ENCODE results near the gene LPP. TPM values are rescaled to one million over a fixed set of nuclear protein-coding genes. Genes with fewer than 3 reads are reported as not detected.

LPP gene
- total RNA-seq, 6 donors from 2014 or later, result 86.0 to 196 (median 160) TPM

DNA sequence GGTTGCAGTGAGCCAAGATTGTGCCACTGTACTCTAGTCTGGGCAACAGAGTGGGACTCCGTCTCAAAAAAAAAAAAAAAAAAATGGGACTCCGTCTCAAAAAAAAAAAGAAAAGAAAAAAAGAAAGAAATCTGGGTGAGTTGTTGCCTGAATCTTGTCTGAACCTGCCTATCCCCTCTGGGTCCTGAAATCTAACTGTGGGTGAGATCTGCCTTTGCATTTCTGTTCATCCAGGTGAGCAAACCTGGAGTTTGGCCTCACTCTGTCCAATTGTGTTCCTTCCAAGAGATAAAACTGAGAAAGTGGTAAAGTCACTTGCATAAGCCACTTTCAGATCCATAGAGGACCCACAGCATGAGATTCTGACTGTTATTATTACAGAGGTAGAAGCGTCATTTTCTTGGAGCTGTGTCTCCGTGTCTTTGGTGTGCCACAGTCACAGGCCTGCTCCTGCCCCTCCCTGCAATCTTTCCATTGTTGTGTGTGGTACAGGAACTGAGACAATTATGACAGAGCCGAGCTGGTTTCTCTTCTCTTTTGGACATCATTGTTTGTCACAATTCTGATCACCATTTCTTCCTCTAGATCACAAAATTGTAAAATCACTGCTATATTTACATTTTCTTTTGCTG is 235.9 kb downstream of the LPP start:
- no peaks in the 10 kb centered on the region for H3K27me3 ChIP-seq
- ATAC-seq (ENCODE audit: low FRiP score in 2 of 2) (peak; percentile 70 to 89), DNase-seq (peak in 1 of 2 donors; percentile 65)
- H3K36me3 ChIP-seq, result no peaks in the 10 kb centered on the region
- no peak overlapping the region for H3K4me3 ChIP-seq
- H3K4me1 ChIP-seq, result peaks cover 17 to 37% (median 25%) of the 10 kb centered on the region in 4 donors
- no peak for TF ChIP-seq POLR2A (IDR thresholded peaks at IDR 0.05)
- peak; percentile 8 to 45 for TF ChIP-seq POLR2AphosphoS5 (IDR thresholded peaks at IDR 0.05)
- TF ChIP-seq, protein P1, sequence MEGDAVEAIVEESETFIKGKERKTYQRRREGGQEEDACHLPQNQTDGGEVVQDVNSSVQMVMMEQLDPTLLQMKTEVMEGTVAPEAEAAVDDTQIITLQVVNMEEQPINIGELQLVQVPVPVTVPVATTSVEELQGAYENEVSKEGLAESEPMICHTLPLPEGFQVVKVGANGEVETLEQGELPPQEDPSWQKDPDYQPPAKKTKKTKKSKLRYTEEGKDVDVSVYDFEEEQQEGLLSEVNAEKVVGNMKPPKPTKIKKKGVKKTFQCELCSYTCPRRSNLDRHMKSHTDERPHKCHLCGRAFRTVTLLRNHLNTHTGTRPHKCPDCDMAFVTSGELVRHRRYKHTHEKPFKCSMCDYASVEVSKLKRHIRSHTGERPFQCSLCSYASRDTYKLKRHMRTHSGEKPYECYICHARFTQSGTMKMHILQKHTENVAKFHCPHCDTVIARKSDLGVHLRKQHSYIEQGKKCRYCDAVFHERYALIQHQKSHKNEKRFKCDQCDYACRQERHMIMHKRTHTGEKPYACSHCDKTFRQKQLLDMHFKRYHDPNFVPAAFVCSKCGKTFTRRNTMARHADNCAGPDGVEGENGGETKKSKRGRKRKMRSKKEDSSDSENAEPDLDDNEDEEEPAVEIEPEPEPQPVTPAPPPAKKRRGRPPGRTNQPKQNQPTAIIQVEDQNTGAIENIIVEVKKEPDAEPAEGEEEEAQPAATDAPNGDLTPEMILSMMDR (IDR thresholded peaks at IDR 0.05), result no peak
- TF ChIP-seq EP300 (IDR thresholded peaks at IDR 0.05), result peak in 2 of 4 donors; percentile 11 to 76
- H3K27ac ChIP-seq, result peak overlapping the region in 3 of 4 donors; percentile 43 to 66 (median 47)
- 75% methylated on average over 5 of the region's 5 CpGs for WGBS, 2 donors
- no peaks in the 10 kb centered on the region for H3K9me3 ChIP-seq

DNA sequence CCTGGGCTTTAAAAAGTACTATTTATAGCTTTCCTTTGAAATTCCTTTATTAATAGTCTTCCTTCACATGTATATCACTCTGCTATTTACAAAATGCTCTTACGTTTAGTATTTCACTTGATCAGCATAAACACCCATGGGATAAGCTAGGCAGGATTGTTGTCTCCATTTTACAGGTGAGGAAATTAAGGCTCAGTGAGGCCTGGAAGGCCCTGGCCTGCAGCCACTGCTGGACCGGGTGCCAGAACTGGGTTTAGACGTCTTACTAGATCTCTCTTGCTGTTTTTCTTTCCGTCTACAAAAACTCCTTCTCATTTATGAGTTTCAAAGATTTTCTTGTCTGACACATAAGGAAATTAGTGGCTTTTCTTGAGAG is 236.4 kb downstream of the LPP start:
- no peak overlapping the region for H3K4me3 ChIP-seq
- no peaks in the 10 kb centered on the region for H3K27me3 ChIP-seq
- no peaks in the 10 kb centered on the region for H3K36me3 ChIP-seq
- 63 to 65% methylated on average over 4 of the region's 4 CpGs for WGBS, 2 donors
- ATAC-seq (ENCODE audit: low FRiP score in 2 of 2), result peak in 1 of 2 donors; percentile 20
- no peaks in the 10 kb centered on the region for H3K9me3 ChIP-seq
- H3K4me1 ChIP-seq, result peaks cover 15 to 32% (median 25%) of the 10 kb centered on the region in 4 donors
- no peak for TF ChIP-seq POLR2A (IDR thresholded peaks at IDR 0.05)
- no peak for TF ChIP-seq POLR2AphosphoS5 (IDR thresholded peaks at IDR 0.05)
- TF ChIP-seq, protein P1 (IDR thresholded peaks at IDR 0.05), result no peak
- no peak for TF ChIP-seq EP300 (IDR thresholded peaks at IDR 0.05)
- DNase-seq, result peak in 1 of 2 donors; percentile 10
- peak overlapping the region; percentile 15 to 66 (median 45) for H3K27ac ChIP-seq

DNA sequence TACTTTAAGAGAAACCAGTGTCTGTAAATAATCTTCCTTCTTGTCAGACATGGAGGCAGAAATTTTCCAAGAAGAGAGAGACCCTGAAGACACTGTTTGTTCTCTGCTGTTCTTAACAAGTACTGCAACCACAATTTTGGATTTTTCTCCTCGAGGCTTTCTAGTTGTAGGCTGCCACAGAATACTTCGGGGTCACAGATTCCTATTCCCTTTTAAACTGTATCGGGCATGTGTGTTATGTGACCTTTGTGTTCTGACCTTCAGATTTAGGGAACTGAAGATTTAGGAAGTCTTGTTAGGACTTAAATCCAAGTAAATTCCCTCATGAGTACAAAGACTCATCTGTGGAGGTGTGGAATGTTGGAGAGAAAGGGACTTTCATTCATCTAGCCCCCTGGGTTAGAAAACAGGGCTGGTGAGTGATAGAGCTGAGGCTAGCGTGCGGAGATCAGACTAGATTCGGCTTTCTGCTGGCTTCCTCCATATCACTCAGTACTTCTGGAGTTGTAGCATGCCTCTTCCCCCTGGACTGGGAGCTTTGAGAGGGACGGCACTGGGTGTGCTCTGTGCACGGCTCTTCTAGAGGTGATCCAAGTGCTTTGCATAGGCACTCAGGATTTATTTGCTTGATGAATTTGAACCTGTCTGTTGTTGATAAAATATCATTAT is 237.0 kb downstream of the LPP start:
- peaks cover 15 to 26% (median 20%) of the 10 kb centered on the region in 4 donors for H3K4me1 ChIP-seq
- no peak overlapping the region for H3K4me3 ChIP-seq
- H3K9me3 ChIP-seq, result no peaks in the 10 kb centered on the region
- ATAC-seq (ENCODE audit: low FRiP score in 2 of 2) (peak in 1 of 2 donors; percentile 22), DNase-seq (no peak)
- H3K27me3 ChIP-seq, result no peaks in the 10 kb centered on the region
- WGBS, 2 donors, result 56 to 72% methylated on average over 8 of the region's 8 CpGs
- peak overlapping the region; percentile 15 to 66 (median 45) for H3K27ac ChIP-seq
- no peak for TF ChIP-seq POLR2AphosphoS5 (IDR thresholded peaks at IDR 0.05)
- TF ChIP-seq EP300 (IDR thresholded peaks at IDR 0.05), result no peak
- TF ChIP-seq, protein P1 (IDR thresholded peaks at IDR 0.05), result no peak
- no peak for TF ChIP-seq POLR2A (IDR thresholded peaks at IDR 0.05)
- H3K36me3 ChIP-seq, result no peaks in the 10 kb centered on the region

GRCh38 chr3:188391592-188391991 is 237.6 kb downstream of the LPP start:
- no peak overlapping the region for H3K27ac ChIP-seq
- H3K4me1 ChIP-seq, result peaks cover 16 to 26% (median 22%) of the 10 kb centered on the region in 4 donors
- H3K4me3 ChIP-seq, result no peak overlapping the region
- ATAC-seq (ENCODE audit: low FRiP score in 2 of 2), result no peak
- H3K9me3 ChIP-seq, result no peaks in the 10 kb centered on the region
- DNase-seq, result no peak
- TF ChIP-seq POLR2AphosphoS5 (IDR thresholded peaks at IDR 0.05), result no peak
- no peak for TF ChIP-seq EP300 (IDR thresholded peaks at IDR 0.05)
- no peak for TF ChIP-seq POLR2A (IDR thresholded peaks at IDR 0.05)
- TF ChIP-seq, protein P1 (IDR thresholded peaks at IDR 0.05), result no peak
- 71 to 93% methylated on average over 2 of the region's 2 CpGs for WGBS, 2 donors
- no peaks in the 10 kb centered on the region for H3K36me3 ChIP-seq
- H3K27me3 ChIP-seq, result no peaks in the 10 kb centered on the region
